Cardiac septum (tissue), 1 donor: Measurements from ENCODE around the gene AGFG2. TPM values are rescaled to one million over a fixed set of nuclear protein-coding genes. Genes with fewer than 3 reads are reported as not detected.
"Not testable (repeated sequence)": the region's sequence is repeated elsewhere in the genome, so short reads cannot be mapped to it uniquely, and the experiment has no call there.

Source experiments
- DNase-seq: peaks from one replicate; pipeline ENCODE4 v3.0.0-alpha.2; 2020; ENCODE audit warnings: low spot score
- intact Hi-C: fragments of 100-400 bp; cut with DNase I; formaldehyde crosslinking; loops from one replicate; pipeline ENCODE4 v1.14.0; 2022
- total RNA-seq: library from RNA; stranded (reverse); fragmentation: NEBNext Ultra II Directional; extraction: Animal tissue kit (Norgen Biotek cat#: 25700); gene quantifications from one replicate; pipeline ENCODE4 v1.2.1, GENCODE V29; 2021
- donor health status: DM: no; HTN: no; CAD: no.

AGFG2 gene
- total RNA-seq, 1 donor from 2014 or later = 28.6 TPM

DNA sequence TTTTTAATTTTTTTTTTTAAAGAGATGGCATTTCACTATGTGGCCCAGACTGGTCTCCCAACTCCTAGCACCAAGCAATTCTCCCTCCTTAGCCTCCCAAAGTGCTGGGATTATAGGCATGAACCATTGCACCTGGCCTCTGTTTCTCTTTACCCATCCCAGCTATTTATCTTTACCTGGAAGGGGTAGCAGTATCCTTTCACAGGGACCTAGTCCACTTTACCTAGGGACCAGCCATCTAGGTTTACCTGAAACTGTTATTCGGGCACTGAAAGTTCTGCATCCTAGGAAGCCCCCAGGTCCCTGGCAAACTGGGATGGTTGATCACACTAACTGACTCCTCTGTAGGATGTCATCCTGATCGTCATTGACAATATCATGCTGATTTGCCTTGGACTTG lies 21.7 kb upstream of the AGFG2 start:
- DNase-seq = no peak
- intact Hi-C loops = no loop called here

DNA sequence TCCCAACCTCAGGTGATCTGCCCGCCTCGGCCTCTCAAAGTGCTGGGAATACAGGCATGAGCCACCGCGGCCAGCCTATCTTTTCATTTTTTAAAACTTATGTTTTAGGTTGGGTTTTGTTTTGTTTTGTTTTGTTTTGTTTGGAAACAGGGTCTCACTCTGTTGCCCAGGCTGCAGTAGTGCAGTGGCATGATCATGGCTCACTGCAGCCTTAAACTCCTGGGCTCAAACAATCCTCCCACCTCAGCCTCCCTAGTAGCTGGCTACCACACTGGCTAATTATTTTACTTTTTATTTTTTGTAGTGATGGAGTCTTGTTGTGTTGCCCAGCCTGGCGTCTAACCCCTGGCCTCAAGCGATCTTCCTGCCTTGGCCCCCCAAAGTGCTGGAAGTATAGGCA lies 19.4 kb upstream of the AGFG2 start:
- intact Hi-C loops = no loop called here
- no peak for DNase-seq

DNA sequence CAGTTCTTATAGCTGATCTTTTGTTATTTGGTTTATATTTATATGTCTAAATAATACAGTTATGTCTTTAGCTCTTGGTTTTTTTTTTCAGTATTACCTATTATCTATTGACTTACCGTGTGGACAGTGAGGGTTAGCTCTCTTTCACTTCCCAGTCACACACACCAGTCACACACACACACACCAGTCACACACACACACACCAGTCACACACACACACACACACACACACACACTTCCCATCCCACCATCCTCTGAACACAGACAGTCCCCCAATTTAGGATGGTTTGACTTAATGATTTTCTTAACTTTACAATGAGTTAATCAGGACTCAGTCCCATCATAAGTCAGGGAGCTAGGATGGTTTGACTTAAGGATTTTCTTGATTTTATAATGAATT lies 18.9 kb upstream of the AGFG2 start:
- intact Hi-C loops = no loop called here
- no peak for DNase-seq

DNA sequence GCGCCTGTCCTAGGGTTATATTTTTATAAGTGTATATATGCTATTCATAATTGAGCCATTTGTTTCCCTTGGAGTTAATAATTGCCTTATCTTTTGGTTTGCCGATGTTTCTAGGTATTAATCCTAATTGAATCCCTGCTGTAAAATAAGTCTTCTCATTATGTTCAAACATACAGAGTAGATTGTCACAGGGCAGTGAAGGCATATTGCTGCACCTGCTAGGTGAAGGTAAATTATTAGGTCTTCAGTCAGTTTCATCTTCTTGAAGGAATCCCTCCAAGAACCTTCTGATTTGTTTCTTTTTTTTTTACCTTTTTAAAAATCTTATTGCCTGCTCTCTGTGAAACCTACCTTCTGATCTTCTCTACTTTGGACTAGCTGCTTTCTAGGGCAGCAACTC lies 17.9 kb upstream of the AGFG2 start:
- intact Hi-C loops = no loop called here
- DNase-seq = no peak

DNA sequence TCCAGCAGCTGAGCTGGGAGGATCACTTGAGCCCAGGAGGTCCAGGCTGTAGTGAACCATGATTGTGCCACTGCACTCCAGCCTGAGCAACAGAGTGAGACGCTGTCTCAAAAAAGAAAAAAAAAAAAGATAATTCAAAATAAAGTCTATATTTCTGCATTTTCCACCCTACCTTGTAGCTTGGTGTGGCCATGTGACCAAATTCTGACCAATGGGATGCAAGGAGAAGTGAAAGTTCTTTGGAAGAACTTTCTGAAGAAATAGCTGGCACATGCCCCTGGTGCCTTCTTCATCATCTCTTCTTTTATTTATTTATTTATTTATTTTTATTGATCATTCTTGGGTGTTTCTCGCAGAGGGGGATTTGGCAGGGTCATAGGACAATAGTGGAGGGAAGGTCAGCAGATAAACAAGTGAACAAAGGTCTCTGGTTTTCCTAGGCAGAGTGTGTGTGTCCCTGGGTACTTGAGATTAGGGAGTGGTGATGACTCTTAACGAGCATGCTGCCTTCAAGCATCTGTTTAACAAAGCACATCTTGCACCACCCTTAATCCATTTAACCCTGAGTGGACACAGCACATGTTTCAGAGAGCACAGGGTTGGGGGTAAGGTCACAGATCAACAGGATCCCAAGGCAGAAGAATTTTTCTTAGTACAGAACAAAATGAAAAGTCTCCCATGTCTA lies 17.0 kb upstream of the AGFG2 start:
- intact Hi-C loops, DNase-seq: not testable (repeated sequence)

DNA sequence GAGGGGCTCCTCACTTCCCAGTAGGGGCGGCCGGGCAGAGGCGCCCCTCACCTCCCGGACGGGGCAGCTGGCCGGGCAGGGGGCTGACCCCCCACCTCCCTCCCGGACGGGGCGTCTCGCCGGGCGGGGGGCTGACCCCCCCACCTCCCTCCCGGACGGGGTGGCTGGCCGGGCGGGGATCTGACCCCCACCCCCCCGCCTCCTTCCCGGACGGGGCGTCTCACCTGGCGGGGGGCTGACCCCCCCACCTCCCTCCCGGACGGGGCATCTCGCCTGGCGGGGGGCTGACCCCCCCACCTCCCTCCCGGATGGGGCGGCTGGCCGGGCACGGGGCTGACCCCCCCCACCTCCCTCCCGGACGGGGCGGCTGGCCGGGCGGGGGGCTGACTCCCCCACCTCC lies 15.8 kb upstream of the AGFG2 start:
- intact Hi-C loops, DNase-seq: not testable (repeated sequence)

DNA sequence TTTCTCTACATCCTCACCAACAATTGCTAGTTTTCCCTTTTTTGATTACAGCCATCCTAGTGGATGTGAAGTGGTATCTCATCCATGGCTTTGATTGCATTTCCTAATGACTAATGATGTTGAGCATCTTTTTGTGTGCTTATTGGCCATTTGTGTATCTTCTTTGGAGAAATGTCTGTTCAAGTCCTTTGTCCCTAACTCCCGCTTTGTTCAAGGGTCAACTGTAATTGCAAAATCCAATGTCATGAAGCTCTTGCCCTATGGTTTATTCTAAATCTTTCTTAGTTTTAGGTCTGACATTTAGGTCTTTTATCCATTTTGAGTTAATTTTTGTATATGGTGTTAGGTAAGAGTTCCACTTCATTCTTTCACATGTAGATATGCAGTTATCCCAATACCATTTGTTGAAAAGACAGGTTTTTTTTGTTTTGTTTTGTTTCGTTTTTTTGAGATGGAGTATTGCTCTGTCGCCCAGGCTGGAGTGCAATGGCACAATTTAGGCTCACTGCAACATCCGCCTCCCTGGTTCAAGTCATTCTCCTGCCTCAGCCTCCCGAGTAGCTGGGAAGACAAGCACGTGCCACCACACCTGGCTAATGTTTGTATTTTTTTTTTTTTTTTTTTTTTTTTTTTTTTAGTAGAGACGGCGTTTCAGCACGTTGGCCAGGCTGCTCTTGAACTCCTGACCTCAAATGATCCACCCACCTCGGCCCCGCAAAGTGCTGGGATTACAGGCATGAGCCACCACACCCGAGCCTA lies 10.7 kb upstream of the AGFG2 start:
- DNase-seq, intact Hi-C loops: not testable (repeated sequence)

DNA sequence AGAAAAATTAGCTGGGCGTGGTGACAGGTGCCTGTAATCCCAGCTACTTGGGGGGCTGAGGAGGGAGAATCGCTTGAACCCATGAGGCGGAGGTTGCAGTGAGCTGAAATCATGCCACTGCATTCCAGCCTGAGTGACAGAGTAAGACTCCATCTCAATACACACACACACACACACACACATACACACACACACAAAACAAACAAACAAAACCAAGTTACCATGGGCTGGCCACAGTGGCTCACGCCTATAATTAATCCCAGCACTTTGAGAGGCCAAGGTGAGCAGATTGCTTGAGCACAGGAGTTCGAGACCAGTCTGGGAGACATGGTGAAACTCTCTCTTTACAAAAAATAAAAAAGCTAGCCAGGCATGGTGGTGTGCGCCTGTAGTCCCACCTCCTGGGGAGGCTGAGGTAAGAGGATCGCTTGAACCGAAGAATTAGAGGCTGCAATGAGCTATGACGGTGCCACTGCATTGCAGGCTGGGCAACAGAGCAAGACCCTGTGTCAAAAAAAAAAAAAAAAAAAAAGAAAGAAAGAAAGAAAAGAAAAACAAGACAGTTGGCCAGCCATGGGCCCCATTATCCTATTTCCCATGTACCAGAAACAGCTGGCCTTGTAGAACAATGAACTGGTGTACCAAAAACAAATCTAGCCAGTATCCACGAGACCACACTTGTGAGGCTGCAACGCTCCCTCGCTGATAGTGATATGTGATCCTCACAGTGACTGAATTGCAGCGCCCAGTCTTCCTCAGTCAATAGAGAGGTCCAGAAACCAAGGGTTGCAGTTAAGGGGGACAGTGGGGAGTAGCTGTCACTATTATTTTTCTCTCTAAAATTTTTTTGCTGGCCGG lies 6.6 kb upstream of the AGFG2 start:
- intact Hi-C loops = no loop called here
- no peak for DNase-seq

DNA sequence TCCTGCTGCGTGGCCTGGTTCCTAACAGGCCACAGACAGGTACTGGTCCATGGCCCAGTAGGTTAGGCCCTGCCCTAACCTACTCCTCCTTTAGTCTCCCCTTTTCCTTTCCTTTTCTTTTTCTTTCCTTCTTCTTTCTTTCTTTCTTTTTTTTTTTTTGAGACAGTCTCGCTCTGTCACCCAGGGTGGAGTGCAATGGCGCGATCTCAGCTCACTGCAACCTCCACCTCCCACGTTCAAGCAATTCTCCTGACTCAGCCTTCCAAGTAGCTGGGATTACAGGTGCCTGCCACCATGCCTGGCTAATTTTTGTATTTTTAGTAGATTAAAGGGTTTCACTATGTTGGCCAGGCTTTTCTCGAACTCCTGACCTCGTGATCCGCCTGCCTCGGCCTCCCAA lies 3.0 kb upstream of the AGFG2 start:
- intact Hi-C loops, DNase-seq: not testable (repeated sequence)

DNA sequence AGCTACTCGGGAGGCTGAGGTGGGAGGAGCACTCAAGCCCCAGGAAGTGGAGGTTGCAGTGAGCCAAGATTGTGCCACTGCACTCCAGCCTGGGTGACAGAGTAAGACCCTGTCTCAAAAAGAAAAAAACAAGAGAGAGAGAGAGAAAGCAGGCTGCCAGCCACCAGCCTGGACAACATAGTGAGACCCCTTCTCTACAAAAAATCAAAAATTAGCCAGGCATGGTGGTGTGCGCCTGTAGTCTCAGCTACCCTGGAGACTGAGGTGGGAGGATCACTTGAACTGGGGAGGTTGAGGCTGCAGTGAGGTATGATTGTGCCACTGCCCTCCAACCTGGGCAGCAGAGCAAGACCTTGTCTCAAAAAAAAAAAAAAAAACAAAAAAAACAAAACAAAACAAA lies 2.3 kb upstream of the AGFG2 start:
- DNase-seq, intact Hi-C loops: not testable (repeated sequence)

DNA sequence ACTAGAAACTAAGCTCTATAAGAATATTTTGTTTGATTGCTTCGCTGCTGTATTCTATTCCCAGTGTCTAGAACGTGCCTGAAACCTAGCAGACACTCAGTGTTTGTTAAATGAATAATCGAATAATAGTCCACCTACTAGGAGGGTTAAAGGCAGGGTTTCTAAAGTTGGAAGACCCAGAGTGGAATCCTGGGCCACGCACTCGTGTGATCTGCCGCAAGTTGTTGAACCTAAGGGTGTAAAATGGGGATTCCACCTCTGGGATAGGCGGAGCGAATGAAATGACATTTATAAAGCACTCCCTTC lies 702 bp upstream of the AGFG2 start:
- intact Hi-C loops = no loop called here
- no peak for DNase-seq

DNA sequence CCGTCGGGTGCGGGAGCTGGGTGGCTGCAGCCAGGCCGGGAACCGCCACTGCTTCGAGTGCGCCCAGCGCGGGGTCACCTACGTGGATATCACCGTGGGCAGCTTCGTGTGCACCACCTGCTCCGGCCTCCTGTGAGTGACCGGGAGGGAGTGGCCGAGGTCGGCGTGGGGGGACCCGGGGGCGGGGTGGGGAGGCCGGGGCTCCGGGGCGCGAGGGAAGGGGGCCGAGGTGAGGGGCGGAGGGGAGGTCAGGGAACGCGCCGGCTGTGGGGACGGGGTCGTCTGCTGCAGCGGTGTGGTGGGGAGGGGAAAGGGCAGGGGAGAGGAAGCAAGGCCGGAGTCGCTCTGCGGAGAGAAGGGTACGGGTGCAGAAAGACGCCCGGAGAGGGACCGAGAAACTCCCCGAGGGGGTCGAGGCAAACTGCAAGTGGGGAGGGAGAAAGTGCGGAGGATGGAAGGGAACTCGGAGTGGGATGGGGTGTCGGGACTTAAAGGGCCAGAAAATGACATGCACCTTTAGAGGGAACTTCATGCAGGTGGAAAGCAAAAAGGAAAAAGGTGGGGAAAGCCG lies 518 bp downstream of the AGFG2 start:
- intact Hi-C loops = no loop called here
- DNase-seq = no peak

DNA sequence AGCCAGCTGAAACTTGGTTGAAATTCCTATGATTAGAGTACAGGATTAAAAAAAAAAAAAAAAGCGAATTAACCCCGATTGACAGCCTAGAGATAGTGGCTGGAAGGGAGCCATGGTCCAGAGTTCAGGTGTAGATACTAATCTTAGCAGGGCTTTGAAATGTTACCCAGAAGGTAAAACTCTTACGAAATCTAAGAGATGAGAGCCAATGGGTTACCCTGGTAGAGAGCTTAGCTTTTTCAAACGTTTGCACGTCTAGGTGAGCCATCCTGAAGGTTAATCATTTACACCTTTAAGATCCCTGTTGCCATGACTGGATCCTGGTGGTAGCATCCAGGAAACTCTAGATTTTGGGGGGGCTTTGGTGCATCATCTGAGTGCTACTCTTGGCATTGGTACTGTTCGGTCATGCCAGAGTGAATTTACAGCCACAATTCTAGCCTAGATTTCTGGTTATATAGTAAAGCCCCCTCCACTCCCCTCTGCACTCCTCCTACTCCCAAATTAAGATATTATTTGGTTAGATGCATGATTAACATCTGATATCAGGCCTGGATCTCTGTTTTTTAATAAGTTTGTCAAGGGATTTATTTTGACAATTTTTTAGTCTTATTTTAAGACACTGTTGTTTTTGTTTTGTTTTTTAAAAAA lies 1.2 kb downstream of the AGFG2 start:
- intact Hi-C loops = no loop called here
- no peak for DNase-seq

DNA sequence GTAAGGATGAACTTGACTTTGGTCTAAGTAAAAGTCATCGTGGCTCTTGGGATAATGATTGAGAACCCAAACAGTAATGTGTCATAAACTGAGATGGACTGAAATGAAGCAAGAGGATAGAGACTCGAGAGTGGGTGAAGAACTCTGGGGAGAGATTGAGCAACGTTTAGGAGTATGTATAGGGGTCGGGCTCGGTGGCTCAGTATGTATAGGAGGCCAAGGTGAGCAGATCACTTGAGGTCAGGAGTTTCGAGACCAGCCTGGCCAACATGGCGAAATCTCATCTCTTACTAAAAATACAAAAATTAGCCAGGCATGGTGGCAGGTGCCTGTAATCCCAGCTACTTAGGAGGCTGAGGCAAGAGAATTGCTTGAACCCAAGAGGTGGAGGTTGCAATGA lies 2.3 kb downstream of the AGFG2 start:
- DNase-seq, intact Hi-C loops: not testable (repeated sequence)

DNA sequence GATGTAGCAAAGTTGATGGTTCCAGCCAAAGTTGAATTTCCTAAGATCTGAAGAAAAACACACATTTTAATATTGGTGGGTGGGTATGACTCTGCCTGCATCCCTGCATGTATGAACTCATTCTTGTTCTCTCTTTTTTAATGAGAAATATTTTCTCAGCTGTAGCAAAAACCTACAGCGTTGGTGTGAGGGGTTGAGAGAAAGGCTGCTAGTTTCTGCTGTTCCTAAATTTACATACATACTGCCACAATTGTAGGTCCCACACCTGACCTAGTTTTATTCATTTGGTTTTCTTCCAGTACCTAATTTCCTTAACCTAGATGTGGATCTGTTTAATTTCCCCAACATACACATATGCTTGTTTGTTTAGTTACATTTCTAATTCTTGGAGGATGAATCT lies 4.6 kb downstream of the AGFG2 start:
- DNase-seq = no peak
- intact Hi-C loops = no loop called here

DNA sequence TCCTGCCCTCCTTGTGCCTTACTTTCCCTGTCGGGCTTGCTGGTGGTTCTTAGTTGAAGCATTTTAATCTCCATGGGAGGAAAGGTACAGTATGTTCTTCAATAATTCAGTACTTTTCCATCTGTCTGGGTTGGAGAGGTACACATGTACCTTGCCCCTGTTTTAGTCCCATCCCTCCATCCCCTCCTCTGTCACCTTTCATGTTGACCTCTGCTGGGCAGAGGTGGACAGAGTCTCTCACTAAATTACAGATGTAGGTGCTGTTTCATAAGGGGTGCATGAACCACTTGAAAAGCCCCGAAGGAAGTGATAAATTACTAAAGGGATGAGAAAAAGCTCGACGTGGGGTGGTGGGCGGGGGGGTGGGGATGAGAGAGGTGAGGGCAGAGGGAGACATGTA lies 5.4 kb downstream of the AGFG2 start:
- intact Hi-C loops = no loop called here
- no peak for DNase-seq

DNA sequence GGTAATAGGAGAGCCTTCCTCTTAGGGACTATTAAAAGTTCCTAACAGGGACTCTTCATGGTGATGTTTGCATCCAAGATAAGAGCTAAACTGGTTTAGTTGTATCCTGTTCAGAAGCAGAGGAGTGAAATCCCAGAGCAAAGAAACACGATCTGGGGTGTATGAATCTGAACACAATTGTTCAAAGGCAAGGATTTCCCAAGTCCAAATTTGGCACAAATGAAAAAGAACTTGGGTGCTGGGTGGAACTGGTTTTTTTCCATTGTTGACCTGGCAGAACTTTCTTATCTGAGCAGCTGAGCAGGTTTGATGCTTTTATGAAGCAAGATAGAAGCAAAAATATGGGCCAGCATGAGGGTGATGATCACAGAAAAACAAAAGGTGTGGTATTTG lies 6.0 kb downstream of the AGFG2 start:
- DNase-seq = no peak
- intact Hi-C loops = loop anchor here (5.0 kb wide), 1 partner anchor 63 kb away; the partner anchor contains the start of gene NYAP1

DNA sequence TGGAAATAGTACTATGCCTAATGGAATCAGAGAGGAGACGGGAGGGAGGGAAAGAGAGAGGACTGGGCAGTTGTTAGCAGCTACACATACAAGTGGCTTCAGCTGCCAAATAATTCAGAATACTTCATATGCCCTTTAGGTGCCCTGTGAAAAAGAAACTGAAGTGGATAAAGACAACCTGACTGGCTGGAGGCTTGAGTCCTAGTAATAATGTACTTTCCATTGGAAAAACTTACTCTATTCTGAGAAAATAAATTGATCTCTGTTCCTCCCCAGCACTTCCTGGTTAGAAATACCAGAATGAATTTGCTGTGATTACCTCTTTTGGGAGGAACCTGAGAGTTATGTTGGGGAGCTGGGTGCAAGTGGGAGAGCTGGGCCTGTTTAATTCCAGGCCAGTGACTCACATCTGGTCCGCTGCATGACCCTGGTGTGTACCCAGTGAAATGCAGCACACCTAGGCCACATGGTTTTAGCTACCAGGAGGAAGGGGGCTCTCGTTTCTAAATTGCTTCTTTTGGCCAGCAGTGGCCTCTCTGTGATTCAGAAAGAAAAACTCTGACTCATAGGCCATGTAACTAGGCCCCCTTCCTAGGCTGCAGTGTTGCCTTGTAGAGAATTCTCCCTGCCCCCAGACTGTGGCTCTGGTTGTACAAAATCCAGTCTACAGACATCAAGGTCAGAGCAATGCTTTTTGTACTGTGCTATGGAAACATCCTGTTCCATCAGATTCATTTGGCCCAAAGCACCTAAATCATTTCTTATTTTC lies 6.5 kb downstream of the AGFG2 start:
- intact Hi-C loops = loop anchor here (5.0 kb wide), 1 partner anchor 63 kb away; the partner anchor contains the start of gene NYAP1
- no peak for DNase-seq
